Hematopoietic multipotent progenitor cell treated with erythropoietin and hydrocortisone succinate and interleukin-3 and kit ligand, for 15 days (in vitro differentiated cells): Measurements from ENCODE around the gene DYNLT2B.
"Not testable (repeated sequence)": the region's sequence is repeated elsewhere in the genome, so short reads cannot be mapped to it uniquely, and the experiment has no call there.

ENCODE experiments used
- DNase-seq: peaks from one replicate; pipeline ENCODE4 v3.0.0-alpha.2; 2015; ENCODE audit warnings: low spot score

The DYNLT2B gene

GRCh38 chr3:196317687-196318467 is at the start of gene DYNLT2B:
Gene DYNLT2B, minus strand, starts transcription at chr3:196318240. Its CDS starts 88 bp downstream, at chr3:196318152.
- DNase-seq = peak; percentile 88

- DNase-seq = no peak
These were observed 47.7 kb upstream of the DYNLT2B start for GRCh38 chr3:196365736-196366135.

GRCh38 chr3:196360586-196360985 is 42.5 kb upstream of the DYNLT2B start:
- no peak for DNase-seq

GRCh38 chr3:196358540-196358939 is 40.5 kb upstream of the DYNLT2B start:
- DNase-seq = not testable (repeated sequence)

GRCh38 chr3:196357905-196358304 is 39.9 kb upstream of the DYNLT2B start:
- no peak for DNase-seq

- no peak for DNase-seq
These were observed 38.5 kb upstream of the DYNLT2B start for GRCh38 chr3:196356556-196356955.

GRCh38 chr3:196355668-196356067 is 37.6 kb upstream of the DYNLT2B start:
- DNase-seq = no peak

- peak; percentile 52 for DNase-seq
These were observed 36.1 kb upstream of the DYNLT2B start for GRCh38 chr3:196354132-196354531.

- no peak for DNase-seq
These were observed 33.5 kb upstream of the DYNLT2B start for GRCh38 chr3:196351541-196351940.

- DNase-seq = no peak
These were observed 32.0 kb upstream of the DYNLT2B start for GRCh38 chr3:196350067-196350466.

GRCh38 chr3:196348698-196349097 is 30.7 kb upstream of the DYNLT2B start:
- no peak for DNase-seq

GRCh38 chr3:196344663-196345062 is 26.6 kb upstream of the DYNLT2B start:
- no peak for DNase-seq

GRCh38 chr3:196343917-196344316 is 25.9 kb upstream of the DYNLT2B start:
- not testable (repeated sequence) for DNase-seq

- DNase-seq = no peak
These were observed 23.1 kb upstream of the DYNLT2B start for GRCh38 chr3:196341137-196341536.

GRCh38 chr3:196340466-196340865 is 22.4 kb upstream of the DYNLT2B start:
- DNase-seq = no peak

GRCh38 chr3:196339493-196340254 is 21.6 kb upstream of the DYNLT2B start:
- DNase-seq = peak; percentile 47

- no peak for DNase-seq
These were observed 21.0 kb upstream of the DYNLT2B start for GRCh38 chr3:196339044-196339443.

GRCh38 chr3:196336319-196337145 is 18.5 kb upstream of the DYNLT2B start:
- DNase-seq = no peak

- no peak for DNase-seq
These were observed 17.5 kb upstream of the DYNLT2B start for GRCh38 chr3:196335503-196335948.

GRCh38 chr3:196334982-196335381 is 16.9 kb upstream of the DYNLT2B start:
- DNase-seq = no peak

GRCh38 chr3:196332168-196332567 is 14.1 kb upstream of the DYNLT2B start:
- no peak for DNase-seq

- DNase-seq = no peak
These were observed 9.4 kb upstream of the DYNLT2B start for GRCh38 chr3:196327405-196327804.
